Activated CD4-positive, alpha-beta memory T cell treated with anti-CD3 and anti-CD28 coated beads, Interleukin-2, amount 10 ng/mL, durations not matched to agents 7 days and 5 days (primary cell): Measurements from ENCODE around the gene FXYD2. TPM values are rescaled to one million over a fixed set of nuclear protein-coding genes. Genes with fewer than 3 reads are reported as not detected.

Experiments
- CTCF ChIA-PET: fragments of 350-600 bp; sonication (Branson Sonifier 250); formaldehyde crosslinking; loops from one replicate; lab custom pipeline; 2021; ENCODE audit warnings: antibody characterized with exemption, inconsistent platforms; lab: Charles Lee
- POLR2A ChIA-PET: fragments of 350-600 bp; sonication (Branson Sonifier 250); formaldehyde crosslinking; loops from one replicate; lab custom pipeline; 2021; ENCODE audit warnings: antibody characterized with exemption; lab: Charles Lee
- DNase-seq: peaks from one replicate; pipeline ENCODE4 v3.0.0-alpha.2; 2020
- H3K27ac Mint-ChIP-seq: one replicate; pipeline ENCODE4 v1.8.0; 2021; ENCODE audit warnings: mild to moderate bottlenecking, mixed read lengths
- H3K27me3 Mint-ChIP-seq: one replicate; pipeline ENCODE4 v1.8.0; 2021; ENCODE audit warnings: mixed read lengths
- H3K36me3 Mint-ChIP-seq: one replicate; pipeline ENCODE4 v1.8.0; 2021; ENCODE audit warnings: low read depth, mixed read lengths
- H3K4me1 Mint-ChIP-seq: one replicate; pipeline ENCODE4 v1.8.0; 2021; ENCODE audit warnings: mixed read lengths
- H3K4me3 Mint-ChIP-seq: one replicate; pipeline ENCODE4 v1.8.0; 2021; ENCODE audit warnings: mild to moderate bottlenecking, mixed read lengths
- H3K9me3 Mint-ChIP-seq: one replicate; pipeline ENCODE4 v1.8.0; 2021; ENCODE audit warnings: mixed read lengths
- total RNA-seq, 2 experiments: library from RNA; stranded (reverse); gene quantifications; one replicate each; pipeline ENCODE4 v1.2.3, GENCODE V29; 2021

FXYD2 gene
- total RNA-seq, 2 experiments from 2014 or later: 0.33 to 0.48 TPM

- H3K27me3 Mint-ChIP-seq: peaks cover 64% of the 10 kb centered on the region
- no peaks in the 10 kb centered on the region for H3K9me3 Mint-ChIP-seq
- CTCF ChIA-PET: interaction anchor here (1.8 kb wide), 1 partner anchor 11 kb away, joined by 6 read pairs; no protein-coding TSS in a partner anchor
- H3K27ac Mint-ChIP-seq: no peak overlapping the region
- no peaks in the 10 kb centered on the region for H3K36me3 Mint-ChIP-seq
- POLR2A ChIA-PET: no interaction called here
- peaks cover 8% of the 10 kb centered on the region for H3K4me1 Mint-ChIP-seq
- DNase-seq: no peak
- no peak overlapping the region for H3K4me3 Mint-ChIP-seq
Observed at GRCh38 chr11:117796456-117796871, 28.1 kb downstream of the FXYD2 start.

GRCh38 chr11:117795638-117796455 is 28.7 kb downstream of the FXYD2 start:
- Mint-ChIP-seq H3K4me3 (no peak overlapping the region), H3K9me3 (no peaks in the 10 kb centered on the region), H3K36me3 (no peaks in the 10 kb centered on the region), H3K27ac (no peak overlapping the region), H3K27me3 (peaks cover 67% of the 10 kb centered on the region), H3K4me1 (peaks cover 8% of the 10 kb centered on the region)
- DNase-seq: no peak
- POLR2A ChIA-PET: no interaction called here
- CTCF ChIA-PET: interaction anchor here (1.8 kb wide), 1 partner anchor 11 kb away, joined by 6 read pairs; no protein-coding TSS in a partner anchor

GRCh38 chr11:117794772-117795629 is 29.5 kb downstream of the FXYD2 start:
- H3K4me3 Mint-ChIP-seq: no peak overlapping the region
- no peak overlapping the region for H3K27ac Mint-ChIP-seq
- no peaks in the 10 kb centered on the region for H3K36me3 Mint-ChIP-seq
- H3K27me3 Mint-ChIP-seq: peaks cover 70% of the 10 kb centered on the region
- no peak for DNase-seq
- H3K4me1 Mint-ChIP-seq: peaks cover 8% of the 10 kb centered on the region
- POLR2A ChIA-PET: no interaction called here
- CTCF ChIA-PET: interaction anchor here (1.8 kb wide), 1 partner anchor 12 kb away, joined by 6 read pairs; no protein-coding TSS in a partner anchor
- H3K9me3 Mint-ChIP-seq: no peaks in the 10 kb centered on the region

DNA sequence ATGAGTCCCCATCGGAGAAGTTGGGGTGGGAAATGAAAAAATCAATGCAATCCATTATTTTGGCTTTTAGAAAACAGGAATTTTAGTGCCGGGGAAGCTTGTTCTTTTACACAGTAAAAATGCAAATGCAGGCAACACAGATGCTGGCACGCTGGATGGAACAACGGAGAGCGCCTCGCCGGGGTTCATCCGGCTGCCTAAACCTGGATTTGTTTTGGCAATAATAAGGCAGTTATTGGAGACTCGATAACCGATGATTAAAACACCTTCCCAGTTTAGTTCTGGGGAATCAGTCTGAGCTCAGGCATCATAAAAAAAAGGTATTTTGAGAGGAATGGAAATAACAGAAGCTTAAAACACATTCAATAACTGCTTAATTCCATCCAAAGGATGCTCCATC is 30.4 kb downstream of the FXYD2 start:
- H3K4me1 Mint-ChIP-seq: peaks cover 8% of the 10 kb centered on the region
- ChIA-PET POLR2A (no interaction called here), CTCF (no interaction called here)
- no peaks in the 10 kb centered on the region for H3K9me3 Mint-ChIP-seq
- H3K4me3 Mint-ChIP-seq: no peak overlapping the region
- H3K27ac Mint-ChIP-seq: no peak overlapping the region
- no peak for DNase-seq
- H3K27me3 Mint-ChIP-seq: peaks cover 67% of the 10 kb centered on the region
- H3K36me3 Mint-ChIP-seq: no peaks in the 10 kb centered on the region

GRCh38 chr11:117793583-117793982 is 31.0 kb downstream of the FXYD2 start:
- no peak for DNase-seq
- Mint-ChIP-seq H3K27me3 (peaks cover 61% of the 10 kb centered on the region), H3K27ac (no peak overlapping the region), H3K4me3 (no peak overlapping the region), H3K36me3 (no peaks in the 10 kb centered on the region), H3K9me3 (no peaks in the 10 kb centered on the region), H3K4me1 (peaks cover 8% of the 10 kb centered on the region)
- POLR2A ChIA-PET: no interaction called here
- CTCF ChIA-PET: interaction anchor here (2.3 kb wide), 1 partner anchor 14 kb away, joined by 7 read pairs; no protein-coding TSS in a partner anchor

DNA sequence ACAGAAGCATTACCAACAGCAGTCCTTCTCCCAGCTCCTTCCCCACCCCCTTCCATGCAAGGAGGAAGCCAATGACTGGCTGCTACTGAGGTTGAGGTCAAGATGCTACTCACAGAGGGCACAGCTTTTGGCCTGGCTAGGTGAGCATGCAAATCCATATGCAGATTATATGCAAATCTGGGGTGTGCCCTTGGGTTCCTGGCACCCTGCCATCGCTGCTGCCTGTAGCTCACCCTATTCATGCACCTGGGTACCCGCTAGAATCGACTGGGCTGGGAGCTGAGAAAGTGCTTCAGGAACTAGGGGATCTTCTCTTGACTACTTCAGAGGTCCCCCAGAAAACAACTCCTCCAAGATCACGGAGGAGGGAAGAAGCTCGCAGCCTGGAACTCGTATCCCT is 31.6 kb downstream of the FXYD2 start:
- peaks cover 58% of the 10 kb centered on the region for H3K27me3 Mint-ChIP-seq

DNA sequence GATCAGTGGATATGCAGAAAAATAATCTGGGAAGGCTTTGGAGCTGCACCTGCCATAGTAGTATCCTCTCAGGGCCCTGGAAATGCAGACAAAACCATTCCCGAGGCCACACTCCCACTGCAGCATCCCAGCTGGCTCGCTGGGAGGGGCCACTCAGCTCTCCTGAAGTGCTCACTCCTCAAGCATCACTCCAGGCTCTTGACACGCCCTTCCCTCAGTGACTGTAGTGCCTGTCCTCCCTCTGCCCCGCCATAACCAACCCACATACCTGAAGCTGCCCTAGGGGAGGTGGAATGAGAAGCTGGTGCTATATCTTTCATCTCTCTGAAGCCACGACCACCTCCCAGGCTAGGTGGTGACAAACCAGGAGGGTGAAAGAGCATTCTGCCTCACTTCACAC is 32.3 kb downstream of the FXYD2 start:
- Mint-ChIP-seq H3K4me1 (peaks cover 4% of the 10 kb centered on the region), H3K4me3 (no peak overlapping the region), H3K27ac (no peak overlapping the region), H3K27me3 (peaks cover 56% of the 10 kb centered on the region), H3K9me3 (no peaks in the 10 kb centered on the region), H3K36me3 (no peaks in the 10 kb centered on the region)
- CTCF ChIA-PET: interaction anchor here (2.3 kb wide), 1 partner anchor 15 kb away, joined by 7 read pairs; no protein-coding TSS in a partner anchor
- POLR2A ChIA-PET: no interaction called here
- no peak for DNase-seq

More for the DNA sequence above, 31.6 kb downstream of the FXYD2 start:
- CTCF ChIA-PET: interaction anchor here (2.3 kb wide), 1 partner anchor 15 kb away, joined by 7 read pairs; no protein-coding TSS in a partner anchor
- POLR2A ChIA-PET: no interaction called here
- DNase-seq: no peak
- Mint-ChIP-seq H3K4me1 (peaks cover 8% of the 10 kb centered on the region), H3K36me3 (no peaks in the 10 kb centered on the region), H3K4me3 (no peak overlapping the region), H3K9me3 (no peaks in the 10 kb centered on the region), H3K27ac (no peak overlapping the region)

DNA sequence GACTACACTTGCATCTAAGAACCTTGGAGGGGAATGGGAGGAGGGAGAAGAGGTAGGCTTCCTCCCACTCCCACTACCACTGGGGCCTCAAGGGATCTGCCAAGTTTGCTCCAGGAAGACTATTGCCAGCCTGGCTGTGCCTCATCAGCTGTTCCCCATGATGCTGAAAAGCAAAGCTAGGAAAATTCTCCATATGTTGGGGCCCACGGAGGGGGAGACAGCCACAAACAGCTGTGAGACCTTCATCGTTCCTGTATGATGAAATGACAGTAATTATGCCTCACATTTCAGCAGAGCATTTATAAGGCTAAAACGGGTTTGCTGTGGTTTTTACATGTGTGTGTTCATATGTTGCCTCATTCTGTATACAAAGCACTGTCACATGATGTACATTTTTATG is 34.3 kb downstream of the FXYD2 start:
- H3K4me1 Mint-ChIP-seq: no peaks in the 10 kb centered on the region
- no peak overlapping the region for H3K4me3 Mint-ChIP-seq
- CTCF ChIA-PET: interaction anchor here (1.1 kb wide), 1 partner anchor 13 kb away, joined by 3 read pairs; no protein-coding TSS in a partner anchor
- POLR2A ChIA-PET: no interaction called here
- no peaks in the 10 kb centered on the region for H3K36me3 Mint-ChIP-seq
- peaks cover 56% of the 10 kb centered on the region for H3K27me3 Mint-ChIP-seq
- no peaks in the 10 kb centered on the region for H3K9me3 Mint-ChIP-seq
- no peak overlapping the region for H3K27ac Mint-ChIP-seq
- no peak for DNase-seq

DNA sequence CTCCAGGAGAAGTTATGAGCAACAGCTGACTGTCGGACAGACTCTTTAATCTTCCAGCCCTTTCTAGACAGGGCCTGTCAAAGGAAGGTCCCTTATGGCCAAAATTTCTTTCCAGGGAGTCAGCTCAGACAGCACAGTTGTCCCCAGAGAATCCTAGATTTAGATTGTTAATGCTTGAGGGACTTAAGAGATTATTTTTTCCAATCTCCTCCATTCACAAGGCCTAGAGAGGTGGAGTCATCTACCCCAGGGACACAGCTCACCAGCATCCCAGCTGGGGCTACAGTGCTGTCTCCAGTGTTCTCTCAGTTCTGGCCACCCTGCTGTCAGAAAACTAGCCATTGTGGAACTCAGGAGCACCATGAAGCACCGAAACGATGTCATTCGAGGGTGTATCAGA is 35.3 kb downstream of the FXYD2 start:
- Mint-ChIP-seq H3K9me3 (no peaks in the 10 kb centered on the region), H3K27me3 (peaks cover 52% of the 10 kb centered on the region), H3K4me3 (no peak overlapping the region), H3K4me1 (no peaks in the 10 kb centered on the region), H3K36me3 (no peaks in the 10 kb centered on the region), H3K27ac (no peak overlapping the region)
- ChIA-PET POLR2A (no interaction called here), CTCF (interaction anchor here (1.1 to 1.3 kb wide), 2 partner anchors 14 to 362 kb away, joined by 3 to 4 read pairs; no protein-coding TSS in a partner anchor)
- DNase-seq: no peak

- Mint-ChIP-seq H3K27me3 (peaks cover 49% of the 10 kb centered on the region), H3K4me1 (no peaks in the 10 kb centered on the region), H3K4me3 (no peak overlapping the region), H3K9me3 (no peaks in the 10 kb centered on the region), H3K36me3 (no peaks in the 10 kb centered on the region), H3K27ac (no peak overlapping the region)
- CTCF ChIA-PET: interaction anchor here (1.1 kb wide), 2 partner anchors 21 to 160 kb away, joined by 3 to 4 read pairs; no protein-coding TSS in a partner anchor
- no peak for DNase-seq
- POLR2A ChIA-PET: no interaction called here
Observed at GRCh38 chr11:117786135-117786870, 38.2 kb downstream of the FXYD2 start.

- CTCF ChIA-PET: no interaction called here
- H3K27me3 Mint-ChIP-seq: peaks cover 39% of the 10 kb centered on the region
- DNase-seq: no peak
- POLR2A ChIA-PET: no interaction called here
- H3K9me3 Mint-ChIP-seq: no peaks in the 10 kb centered on the region
- no peak overlapping the region for H3K27ac Mint-ChIP-seq
- H3K4me1 Mint-ChIP-seq: no peaks in the 10 kb centered on the region
- H3K4me3 Mint-ChIP-seq: no peak overlapping the region
- H3K36me3 Mint-ChIP-seq: no peaks in the 10 kb centered on the region
Observed at GRCh38 chr11:117782101-117782500, 42.4 kb downstream of the FXYD2 start.

- no peak for DNase-seq
- ChIA-PET CTCF (no interaction called here), POLR2A (no interaction called here)
- H3K27me3 Mint-ChIP-seq: peaks cover 43% of the 10 kb centered on the region
- H3K36me3 Mint-ChIP-seq: no peaks in the 10 kb centered on the region
- no peak overlapping the region for H3K27ac Mint-ChIP-seq
- H3K4me3 Mint-ChIP-seq: no peak overlapping the region
- H3K9me3 Mint-ChIP-seq: no peaks in the 10 kb centered on the region
- H3K4me1 Mint-ChIP-seq: no peaks in the 10 kb centered on the region
Observed at GRCh38 chr11:117781627-117782026, 42.9 kb downstream of the FXYD2 start.
